Measurements from ENCODE around the gene STK35.

The STK35 gene

GRCh38 chr20:2124564-2125213 lies 23.1 kb downstream of the STK35 start:
- no peak for DNase-seq (ENCODE audit: low read depth in 2 of 2)
- H3K4me3 ChIP-seq (replicated peaks in 1 of 2; ENCODE audit: low read depth in 2 of 2, low read length in 2 of 2), result no peak overlapping the region
- no peak for TF ChIP-seq CTCF (IDR thresholded peaks at IDR 0.05; ENCODE audit: low read depth, low read length)

GRCh38 chr20:2125474-2126112 lies 24.0 kb downstream of the STK35 start:
- H3K4me3 ChIP-seq (replicated peaks in 1 of 2; ENCODE audit: low read depth in 2 of 2, low read length in 2 of 2), result no peak overlapping the region
- no peak for TF ChIP-seq CTCF (IDR thresholded peaks at IDR 0.05; ENCODE audit: low read depth, low read length)
- DNase-seq (ENCODE audit: low read depth in 2 of 2), result no peak

GRCh38 chr20:2127238-2127637 lies 25.6 kb downstream of the STK35 start:
- no peak overlapping the region for H3K4me3 ChIP-seq (replicated peaks in 1 of 2; ENCODE audit: low read depth in 2 of 2, low read length in 2 of 2)
- TF ChIP-seq CTCF (IDR thresholded peaks at IDR 0.05; ENCODE audit: low read depth, low read length), result no peak
- no peak for DNase-seq (ENCODE audit: low read depth in 2 of 2)

- DNase-seq (ENCODE audit: low read depth in 2 of 2), result no peak
- no peak overlapping the region for H3K4me3 ChIP-seq (replicated peaks in 1 of 2; ENCODE audit: low read depth in 2 of 2, low read length in 2 of 2)
- no peak for TF ChIP-seq CTCF (IDR thresholded peaks at IDR 0.05; ENCODE audit: low read depth, low read length)
These were observed 26.9 kb downstream of the STK35 start for GRCh38 chr20:2128542-2128941.

- TF ChIP-seq CTCF (IDR thresholded peaks at IDR 0.05; ENCODE audit: low read depth, low read length), result no peak
- DNase-seq (ENCODE audit: low read depth in 2 of 2), result peak in 1 of 2 donors; percentile 25
- H3K4me3 ChIP-seq (replicated peaks in 1 of 2; ENCODE audit: low read depth in 2 of 2, low read length in 2 of 2), result no peak overlapping the region
These were observed 28.5 kb downstream of the STK35 start for GRCh38 chr20:2130062-2130591.

GRCh38 chr20:2130683-2131082 lies 29.1 kb downstream of the STK35 start:
- no peak overlapping the region for H3K4me3 ChIP-seq (replicated peaks in 1 of 2; ENCODE audit: low read depth in 2 of 2, low read length in 2 of 2)
- TF ChIP-seq CTCF (IDR thresholded peaks at IDR 0.05; ENCODE audit: low read depth, low read length), result no peak
- no peak for DNase-seq (ENCODE audit: low read depth in 2 of 2)
